ENCODE data around the gene ZYG11A.

Gene ZYG11A

DNA sequence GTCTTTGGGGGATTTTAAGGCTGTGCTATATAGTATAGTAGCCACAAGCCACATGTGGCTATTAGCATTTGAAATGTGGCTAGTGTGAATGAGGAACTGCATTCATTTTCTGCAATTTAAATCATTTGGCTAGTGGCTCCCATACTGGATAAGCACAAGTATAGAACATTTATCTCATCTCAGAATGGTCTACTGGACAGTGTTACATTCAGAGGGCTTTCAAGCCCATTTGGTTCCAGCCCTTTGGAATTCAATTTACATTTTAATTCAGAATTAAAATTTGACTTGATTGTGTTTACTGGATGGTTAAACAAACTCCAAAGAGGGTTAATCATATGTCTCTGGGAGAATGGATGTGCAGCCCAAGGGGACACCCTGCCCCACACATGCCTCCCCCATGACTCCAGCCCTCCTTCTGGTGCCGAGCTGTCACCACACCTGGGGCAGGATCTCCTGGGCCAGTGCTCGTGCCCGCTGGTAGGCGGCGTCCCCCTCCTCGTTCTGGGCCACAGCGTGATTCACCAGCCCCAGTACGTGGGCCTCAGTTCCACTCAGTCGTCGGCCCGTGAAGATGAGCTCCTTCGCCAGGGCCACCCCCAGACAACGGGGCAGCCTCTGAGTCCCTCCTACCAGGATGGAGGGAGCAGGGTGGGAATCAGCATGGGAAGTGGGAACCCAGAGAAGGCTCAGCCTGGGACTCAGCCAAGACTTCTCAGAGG lies 61.8 kb downstream of the ZYG11A start:
- H3K4me3 ChIP-seq (replicated peaks; ENCODE audit: low read depth, low read length) = no peak overlapping the region
- TF ChIP-seq, protein P1, sequence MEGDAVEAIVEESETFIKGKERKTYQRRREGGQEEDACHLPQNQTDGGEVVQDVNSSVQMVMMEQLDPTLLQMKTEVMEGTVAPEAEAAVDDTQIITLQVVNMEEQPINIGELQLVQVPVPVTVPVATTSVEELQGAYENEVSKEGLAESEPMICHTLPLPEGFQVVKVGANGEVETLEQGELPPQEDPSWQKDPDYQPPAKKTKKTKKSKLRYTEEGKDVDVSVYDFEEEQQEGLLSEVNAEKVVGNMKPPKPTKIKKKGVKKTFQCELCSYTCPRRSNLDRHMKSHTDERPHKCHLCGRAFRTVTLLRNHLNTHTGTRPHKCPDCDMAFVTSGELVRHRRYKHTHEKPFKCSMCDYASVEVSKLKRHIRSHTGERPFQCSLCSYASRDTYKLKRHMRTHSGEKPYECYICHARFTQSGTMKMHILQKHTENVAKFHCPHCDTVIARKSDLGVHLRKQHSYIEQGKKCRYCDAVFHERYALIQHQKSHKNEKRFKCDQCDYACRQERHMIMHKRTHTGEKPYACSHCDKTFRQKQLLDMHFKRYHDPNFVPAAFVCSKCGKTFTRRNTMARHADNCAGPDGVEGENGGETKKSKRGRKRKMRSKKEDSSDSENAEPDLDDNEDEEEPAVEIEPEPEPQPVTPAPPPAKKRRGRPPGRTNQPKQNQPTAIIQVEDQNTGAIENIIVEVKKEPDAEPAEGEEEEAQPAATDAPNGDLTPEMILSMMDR (IDR thresholded peaks at IDR 0.05; ENCODE audit: low read length, missing control alignments) = no peak
- DNase-seq (ENCODE audit: low read depth) = no peak

DNA sequence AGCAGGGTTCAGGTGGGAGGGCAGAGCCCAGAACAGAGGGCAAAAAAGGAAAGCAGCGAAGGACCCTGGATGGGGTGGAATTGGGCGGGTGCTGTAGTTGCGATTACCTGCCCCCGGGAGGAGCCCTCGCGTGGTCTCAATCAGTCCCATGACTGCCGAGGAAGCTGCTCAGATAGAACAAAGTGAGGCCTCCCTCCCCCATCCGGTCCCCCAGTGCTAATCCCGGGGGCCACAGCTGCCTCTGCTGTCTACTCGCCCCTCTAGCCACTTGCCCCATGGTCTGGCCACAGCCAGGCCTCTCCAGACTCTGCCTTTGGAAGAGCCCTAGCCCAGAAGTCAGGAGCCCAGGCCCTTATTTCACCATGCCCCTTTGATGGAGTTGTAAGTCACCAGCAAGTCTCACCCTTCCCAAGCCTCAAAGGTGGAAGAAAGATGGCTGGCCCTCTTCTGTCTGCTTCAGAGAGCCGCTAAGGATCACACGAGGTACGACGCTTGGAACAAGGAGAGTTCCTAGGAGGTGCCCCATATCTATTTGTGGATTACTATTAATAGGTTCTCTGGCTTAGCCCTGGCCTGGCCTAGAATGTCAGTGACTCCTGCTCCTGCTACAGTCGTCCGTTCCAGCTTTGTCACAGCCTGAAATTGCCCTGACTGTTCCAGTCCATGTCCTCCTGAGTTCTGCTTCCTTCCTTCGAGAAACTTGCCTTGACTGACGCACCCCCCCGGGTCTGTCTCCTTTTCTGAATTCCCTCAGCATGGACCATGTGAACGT lies 62.6 kb downstream of the ZYG11A start:
- TF ChIP-seq, protein P1 (IDR thresholded peaks at IDR 0.05; ENCODE audit: low read length, missing control alignments) = peak; percentile 35
- H3K4me3 ChIP-seq (replicated peaks; ENCODE audit: low read depth, low read length) = no peak overlapping the region
- peak; percentile 31 for DNase-seq (ENCODE audit: low read depth)

DNA sequence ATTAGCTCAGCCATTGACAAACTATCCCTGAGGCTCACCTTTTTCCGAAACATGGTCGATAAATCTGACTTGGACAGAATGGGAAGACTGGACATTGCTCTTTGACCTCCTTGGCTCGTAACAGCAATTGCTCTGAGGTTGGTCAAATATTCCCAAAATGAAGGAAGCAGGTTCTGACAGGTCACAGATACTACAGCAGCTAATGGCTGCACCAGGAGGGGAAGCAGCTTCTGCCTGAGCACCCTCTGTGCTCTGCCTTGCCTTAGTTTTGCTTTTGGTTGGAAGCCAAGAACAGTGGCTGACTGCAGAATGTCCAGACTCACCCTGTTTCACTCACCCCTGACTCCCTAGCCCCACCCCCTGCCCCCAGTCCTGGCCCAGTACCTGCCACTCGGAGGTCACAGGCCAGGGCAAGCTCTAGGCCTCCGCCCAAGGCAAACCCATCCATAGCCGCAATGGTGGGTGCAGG lies 63.6 kb downstream of the ZYG11A start:
- DNase-seq (ENCODE audit: low read depth) = no peak
- TF ChIP-seq, protein P1 (IDR thresholded peaks at IDR 0.05; ENCODE audit: low read length, missing control alignments) = no peak
- no peak overlapping the region for H3K4me3 ChIP-seq (replicated peaks; ENCODE audit: low read depth, low read length)

DNA sequence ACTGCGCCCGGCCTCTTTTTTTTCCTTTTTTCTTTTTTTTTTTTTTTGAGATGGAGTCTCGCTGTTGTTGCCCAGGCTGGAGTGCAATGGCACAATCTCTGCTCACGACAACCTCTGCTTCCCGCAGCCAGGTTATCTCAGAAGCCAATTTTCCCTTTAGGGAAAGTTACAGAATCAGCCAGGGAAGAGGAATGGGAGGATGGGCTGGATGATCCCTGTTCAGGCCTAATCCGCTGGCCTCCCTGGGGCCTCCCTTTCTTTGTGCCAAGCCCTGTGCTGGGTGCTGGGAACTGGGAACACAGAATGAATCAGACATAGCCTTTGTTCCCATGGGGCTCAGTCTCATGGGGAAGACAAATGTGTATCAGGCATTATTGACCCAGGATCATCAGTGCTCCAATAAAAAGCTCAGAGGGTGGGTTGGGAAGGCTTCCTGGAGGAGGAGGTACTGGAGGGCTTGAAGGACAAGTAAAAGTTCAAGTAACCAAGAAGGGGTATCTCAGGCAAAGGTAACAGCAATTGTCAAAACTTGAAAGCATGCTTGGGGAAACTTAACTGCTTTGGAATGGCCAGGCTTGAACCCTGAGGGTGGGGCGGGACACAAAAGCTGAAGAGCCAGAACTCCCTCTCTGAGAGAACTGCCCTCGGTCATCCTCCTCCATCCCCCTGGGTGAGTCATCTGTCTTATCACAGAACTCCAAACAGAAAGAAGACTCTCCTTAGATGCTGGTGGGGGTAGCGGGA lies 64.7 kb downstream of the ZYG11A start:
- no peak overlapping the region for H3K4me3 ChIP-seq (replicated peaks; ENCODE audit: low read depth, low read length)
- TF ChIP-seq, protein P1 (IDR thresholded peaks at IDR 0.05; ENCODE audit: low read length, missing control alignments) = no peak
- DNase-seq (ENCODE audit: low read depth) = no peak

DNA sequence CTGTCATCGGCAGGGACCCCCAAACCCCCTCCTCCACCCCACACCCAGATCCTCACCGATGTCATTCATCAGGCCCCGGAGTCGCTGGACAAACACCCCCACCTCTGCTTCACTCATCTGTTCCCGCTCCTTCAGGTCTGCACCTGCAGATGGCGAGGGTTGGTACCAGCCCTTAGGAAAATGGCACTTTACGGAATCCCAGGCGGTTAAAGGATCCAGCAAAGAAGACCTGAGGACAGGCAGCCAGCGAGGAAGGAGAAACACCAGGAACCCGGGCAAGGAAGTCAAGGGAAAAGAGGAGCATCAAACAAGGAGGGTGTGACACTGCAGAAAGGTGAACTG lies 65.2 kb downstream of the ZYG11A start:
- DNase-seq (ENCODE audit: low read depth) = no peak
- TF ChIP-seq, protein P1 (IDR thresholded peaks at IDR 0.05; ENCODE audit: low read length, missing control alignments) = no peak
- no peak overlapping the region for H3K4me3 ChIP-seq (replicated peaks; ENCODE audit: low read depth, low read length)

DNA sequence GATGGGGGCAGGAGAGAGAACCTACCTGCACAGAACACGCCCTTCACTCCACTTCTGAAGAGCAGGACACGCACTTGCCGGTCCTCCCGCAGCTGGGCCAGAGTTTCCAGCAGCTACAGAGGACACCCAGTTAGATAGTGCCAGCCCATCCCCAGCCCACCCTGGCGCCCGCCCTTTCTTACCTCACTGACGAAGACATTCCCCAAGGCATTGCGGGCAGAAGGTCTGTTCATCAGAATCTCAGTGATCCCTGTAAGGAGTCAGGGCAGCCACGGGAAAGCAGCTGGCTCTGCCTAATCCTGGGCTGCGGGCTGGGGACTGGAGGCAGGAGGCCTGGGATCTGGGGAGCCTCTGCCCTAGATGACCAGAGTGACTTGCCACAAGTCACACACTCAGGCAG lies 69.0 kb downstream of the ZYG11A start:
- TF ChIP-seq, protein P1 (IDR thresholded peaks at IDR 0.05; ENCODE audit: low read length, missing control alignments) = no peak

More for the DNA sequence above, 69.0 kb downstream of the ZYG11A start:
- H3K4me3 ChIP-seq (replicated peaks; ENCODE audit: low read depth, low read length) = no peak overlapping the region
- no peak for DNase-seq (ENCODE audit: low read depth)

Data from fibroblast of pulmonary artery (primary cell).